H1 (cell line): ENCODE data around the gene PRR20C. TPM values are rescaled to one million over a fixed set of nuclear protein-coding genes. Genes with fewer than 3 reads are reported as not detected.
"Not testable (repeated sequence)": the region's sequence is repeated elsewhere in the genome, so short reads cannot be mapped to it uniquely, and the experiment has no call there.

ENCODE experiments used
- CTCF ChIA-PET: fragments of 300-600 bp; sonication (Branson Sonifier 250); formaldehyde crosslinking; loops from one replicate; lab custom pipeline; 2021; ENCODE audit not compliant: partially characterized antibody; lab: Charles Lee
- POLR2A ChIA-PET: fragments of 300-600 bp; sonication (Branson Sonifier 250); formaldehyde crosslinking; loops from one replicate; lab custom pipeline; 2021; ENCODE audit warnings: inconsistent platforms; ENCODE audit not compliant: partially characterized antibody; lab: Charles Lee
- DNase-seq, 2 experiments: peaks; one replicate each; pipeline versions ENCODE4 v3.0.0 to v3.0.0-alpha.2; 2010 to 2022; ENCODE audit warnings: low spot score in 2 of 2, low read depth in 1 of 2, mixed read lengths in 1 of 2
- FAIRE-seq: peaks from 2 replicates; lab custom pipeline; 2011; peaks lifted over from hg19 to GRCh38; lab: Jason Lieb, UNC
- H2AFZ ChIP-seq: 2 replicates; pipeline ENCODE4 v1.8.1; 2012; ENCODE audit warnings: low read length, inconsistent platforms
- H2AK5ac ChIP-seq: 2 replicates; pipeline ENCODE4 v1.6.1; 2013; ENCODE audit warnings: low read depth, low read length
- H2BK120ac ChIP-seq: replicated peaks from 2 replicates; pipeline ENCODE3; 2013; ENCODE audit warnings: low read depth, low read length, inconsistent platforms
- H2BK12ac ChIP-seq: 2 replicates; pipeline ENCODE4 v1.6.1; 2013; ENCODE audit warnings: low read depth, low read length
- H2BK15ac ChIP-seq: 2 replicates; pipeline ENCODE4 v1.6.1; 2013; ENCODE audit warnings: low read length
- H2BK20ac ChIP-seq: 2 replicates; pipeline ENCODE4 v1.6.1; 2013; ENCODE audit warnings: low read length
- H2BK5ac ChIP-seq: 2 replicates; pipeline ENCODE4 v1.6.1; 2013; ENCODE audit warnings: low read depth, low read length
- H3K14ac ChIP-seq: 2 replicates; pipeline ENCODE4 v1.6.1; 2013; ENCODE audit warnings: inconsistent platforms; ENCODE audit not compliant: insufficient read length
- H3K18ac ChIP-seq: 2 replicates; pipeline ENCODE4 v1.6.1; 2013; ENCODE audit warnings: low read length; ENCODE audit errors: extremely low read depth
- H3K23ac ChIP-seq: 2 replicates; pipeline ENCODE4 v1.6.1; 2013; ENCODE audit warnings: inconsistent platforms; ENCODE audit not compliant: insufficient read length
- H3K23me2 ChIP-seq: 2 replicates; pipeline ENCODE4 v1.6.1; 2013; ENCODE audit warnings: low read depth, low read length
- H3K27ac ChIP-seq: 2 replicates; pipeline ENCODE4 v1.6.1; 2011; ENCODE audit warnings: low read depth, low read length, inconsistent platforms
- H3K27me3 ChIP-seq, 4 experiments: replicated peaks in 1 of 4; 1 replicate in 1 of 4; 2 replicates in 3 of 4; pipeline versions ENCODE4 v1.6.1 to v1.8.1; 2011 to 2013; ENCODE audit warnings: low read length in 3 of 4, mild to moderate bottlenecking in 3 of 4, inconsistent platforms in 2 of 4, mixed read lengths in 2 of 4, moderate library complexity in 1 of 4; ENCODE audit not compliant: control insufficient read depth in 3 of 4, insufficient read depth in 3 of 4; ENCODE audit errors: extremely low read depth in 1 of 4
- H3K36me3 ChIP-seq, 4 experiments: 2 replicates each; pipeline versions ENCODE4 v1.6.1 to v1.8.1; 2011 to 2013; ENCODE audit warnings: mild to moderate bottlenecking in 4 of 4, low read length in 3 of 4, moderate library complexity in 2 of 4, control low read depth in 1 of 4, inconsistent platforms in 1 of 4; ENCODE audit not compliant: insufficient read depth in 4 of 4, control insufficient read depth in 2 of 4
- H3K4ac ChIP-seq: replicated peaks from 2 replicates; pipeline ENCODE3; 2013; ENCODE audit warnings: low read length, low read depth, mixed read lengths, inconsistent platforms; ENCODE audit not compliant: insufficient read length
- H3K4me1 ChIP-seq, 4 experiments: replicated peaks in 1 of 4; 1 replicate in 1 of 4; 2 replicates in 3 of 4; pipeline versions ENCODE4 v1.6.1 to v1.8.1; 2011 to 2013; ENCODE audit warnings: low read length in 3 of 4, inconsistent platforms in 2 of 4, mixed read lengths in 1 of 4; ENCODE audit not compliant: insufficient read depth in 4 of 4, control insufficient read depth in 3 of 4
- H3K4me2 ChIP-seq, 2 experiments: 2 replicates each; pipeline versions ENCODE4 v1.6.1 to v1.8.1; 2011 to 2013; ENCODE audit warnings: low read depth in 2 of 2, low read length in 2 of 2, control low read depth in 1 of 2, inconsistent platforms in 1 of 2, mild to moderate bottlenecking in 1 of 2; ENCODE audit not compliant: insufficient read depth in 1 of 2
- H3K4me3 ChIP-seq, 4 experiments: fragments of 200-600, 300-600 bp in 1 of 4; sonication (generic), shearing (Covaris generic), sonication (Bioruptor Twin) in 1 of 4; 2 replicates each; pipeline versions ENCODE4 v1.5.1 to v1.8.1; 2011 to 2016; ENCODE audit warnings: low read length in 4 of 4, low read depth in 3 of 4, control low read depth in 2 of 4, inconsistent platforms in 2 of 4, mild to moderate bottlenecking in 2 of 4, mixed read lengths in 1 of 4, moderate library complexity in 1 of 4; ENCODE audit not compliant: insufficient read depth in 2 of 4; ENCODE audit errors: extremely low read depth in 1 of 4
- H3K56ac ChIP-seq: replicated peaks from 2 replicates; pipeline ENCODE3; 2013; ENCODE audit warnings: low read depth, mild to moderate bottlenecking, mixed read lengths, low read length, inconsistent platforms; ENCODE audit not compliant: insufficient read length
- H3K79me1 ChIP-seq: 2 replicates; pipeline ENCODE4 v1.6.1; 2013; ENCODE audit warnings: low read depth, low read length, control low read depth
- H3K79me2 ChIP-seq, 2 experiments: 2 replicates each; pipeline versions ENCODE4 v1.6.1 to v1.8.1; 2012 to 2013; ENCODE audit warnings: low read length in 2 of 2, mild to moderate bottlenecking in 2 of 2, inconsistent platforms in 1 of 2; ENCODE audit not compliant: insufficient read depth in 2 of 2, control insufficient read depth in 1 of 2
- H3K9ac ChIP-seq, 4 experiments: replicated peaks in 1 of 4; 1 replicate in 1 of 4; 2 replicates in 3 of 4; pipeline versions ENCODE4 v1.6.1 to v1.8.1; 2011 to 2013; ENCODE audit warnings: low read depth in 3 of 4, low read length in 3 of 4, control low read depth in 2 of 4, mild to moderate bottlenecking in 2 of 4, moderate library complexity in 2 of 4, inconsistent platforms in 1 of 4; ENCODE audit errors: extremely low read depth in 1 of 4
- H3K9me3 ChIP-seq, 2 experiments: 2 replicates each; pipeline versions ENCODE4 v1.6.1 to v1.8.1; 2012 to 2013; ENCODE audit warnings: mild to moderate bottlenecking in 2 of 2, moderate library complexity in 2 of 2, control low read depth in 1 of 2, inconsistent platforms in 1 of 2, low read depth in 1 of 2, low read length in 1 of 2, mixed read lengths in 1 of 2; ENCODE audit not compliant: insufficient read depth in 2 of 2
- H4K20me1 ChIP-seq, 2 experiments: replicated peaks in 1 of 2; 2 replicates each; pipeline versions ENCODE3 to v1.8.1; 2011 to 2013; ENCODE audit warnings: inconsistent platforms in 2 of 2, low read length in 2 of 2, mild to moderate bottlenecking in 1 of 2; ENCODE audit not compliant: insufficient read depth in 2 of 2, control insufficient read depth in 1 of 2
- H4K5ac ChIP-seq: 2 replicates; pipeline ENCODE4 v1.6.1; 2013; ENCODE audit warnings: low read length, low read depth, mixed read lengths, inconsistent platforms; ENCODE audit not compliant: insufficient read length
- H4K8ac ChIP-seq: 2 replicates; pipeline ENCODE4 v1.8.0; 2013; ENCODE audit warnings: mild to moderate bottlenecking, moderate library complexity, low read length, inconsistent platforms; ENCODE audit not compliant: insufficient read depth; ENCODE audit errors: extremely low read depth
- H4K91ac ChIP-seq: replicated peaks from 2 replicates; pipeline ENCODE3; 2013; ENCODE audit warnings: low read length, mixed read lengths, inconsistent platforms; ENCODE audit not compliant: insufficient read length
- WGBS, 2 experiments: shearing (Covaris generic) in 1 of 2; methylation state at CpG; one replicate each; pipeline versions ENCODE4 v1.1.6 to v1.1.7; 2013 to 2015; ENCODE audit warnings: low lambda C conversion rate in 2 of 2, mixed read lengths in 2 of 2, inconsistent platforms in 1 of 2, low coverage in 1 of 2, missing lambda C conversion rate in 1 of 2; ENCODE audit not compliant: insufficient replicate concordance in 2 of 2, insufficient coverage in 1 of 2, insufficient read length in 1 of 2; ENCODE audit errors: extremely low coverage in 1 of 2, missing lambda C conversion rate in 1 of 2; 5-methylcytosine and 5-hydroxymethylcytosine counted together
- polyA plus RNA-seq, 7 experiments: library from polyadenylated mRNA; depleted of rRNA in 3 of 7; stranded (reverse) in 5 of 7; unstranded in 2 of 7; fragments of >200 nt in 5 of 7; fragments of 200-250 nt in 2 of 7; gene quantifications; 1 replicate in 5 of 7; 2 replicates in 1 of 7; 4 replicates in 1 of 7; pipeline versions ENCODE4 v1.2.1 to v1.2.3, GENCODE V29; 2011 to 2013; ENCODE audit warnings: missing spikeins in 2 of 7, mixed read lengths in 2 of 7
- total RNA-seq: library from RNA; stranded (reverse); fragmentation: NEBNext Ultra II Directional; extraction: Animal tissue kit (Norgen Biotek cat#: 25700); gene quantifications from 2 replicates; pipeline ENCODE4 v1.2.1, GENCODE V29; 2021

Gene PRR20C
- total and polyA plus RNA-seq, 2 of the 8 experiments (the other 6 are each of a cell fraction or from before 2014, with no cell fraction given) = not detected

GRCh38 chr13:57166897-57167296 lies 13.0 kb downstream of the PRR20C start, which contains the start of gene PRR20E:
Gene PRR20E (plus strand): TSS chr13:57167197. CDS start chr13:57167584, 387 bp downstream.
- H3K9me3 ChIP-seq, H3K27me3 ChIP-seq, H3K4me3 ChIP-seq, H2BK5ac ChIP-seq, H4K20me1 ChIP-seq, DNase-seq, H2AK5ac ChIP-seq, H3K23ac ChIP-seq, H2BK20ac ChIP-seq, H3K27ac ChIP-seq, H3K23me2 ChIP-seq, H3K79me1 ChIP-seq, H4K91ac ChIP-seq, H3K4me2 ChIP-seq, H3K4me1 ChIP-seq, H4K8ac ChIP-seq, H3K79me2 ChIP-seq, H2BK15ac ChIP-seq, POLR2A ChIA-PET, H3K14ac ChIP-seq, H3K18ac ChIP-seq, H3K36me3 ChIP-seq, H3K9ac ChIP-seq, FAIRE-seq, H2AFZ ChIP-seq, H2BK120ac ChIP-seq, CTCF ChIA-PET, H4K5ac ChIP-seq, H2BK12ac ChIP-seq, H3K56ac ChIP-seq, H3K4ac ChIP-seq: not testable (repeated sequence)
- WGBS, 2 experiments = no CpG with 5 or more reads among the region's 22 CpGs
